Activated CD8-positive, alpha-beta memory T cell treated with anti-CD3 and anti-CD28 coated beads, Interleukin-2, amount 50 U/mL, for 24 hours (primary cell): ENCODE results near the gene MFNG.

Experiments
- DNase-seq: peaks from one replicate; pipeline ENCODE4 v3.0.0-alpha.2; 2020; ENCODE audit errors: extremely low read depth

Gene MFNG

DNA sequence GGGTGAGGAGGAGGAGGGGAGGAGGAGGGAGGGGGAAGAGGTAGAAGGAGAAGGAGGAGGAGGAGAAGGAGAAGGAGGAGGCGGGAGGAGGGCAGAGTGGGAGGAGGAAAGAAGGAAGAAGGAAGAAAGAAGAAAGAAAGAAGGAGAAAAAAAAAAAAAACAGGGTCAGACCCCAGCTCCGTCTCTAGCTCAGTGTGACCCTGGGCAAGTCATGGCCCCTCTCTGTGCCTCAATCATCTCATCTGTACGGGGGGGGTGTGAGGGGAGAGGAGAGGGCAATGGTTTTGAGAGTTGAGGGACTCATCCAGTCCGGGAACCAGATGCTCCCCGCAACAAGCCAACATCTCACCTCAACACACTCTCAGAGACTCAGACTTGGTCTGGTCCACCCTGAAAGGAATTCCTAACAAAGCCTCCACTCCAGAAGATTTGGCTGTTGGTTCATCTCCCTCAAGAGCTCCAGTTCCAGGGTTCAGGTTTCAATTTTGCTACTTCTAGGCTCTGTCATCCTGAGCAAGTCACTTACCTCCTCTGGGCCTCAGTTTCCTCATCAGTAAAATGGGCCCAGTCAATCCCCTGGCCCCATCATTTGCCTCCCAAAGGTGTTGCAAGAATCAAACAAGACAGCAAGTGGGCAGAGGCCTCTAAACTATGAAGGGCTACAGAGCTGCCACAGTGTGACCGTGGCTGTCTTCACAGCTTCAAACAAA lies 25.4 kb upstream of the MFNG start:
- no peak for DNase-seq

DNA sequence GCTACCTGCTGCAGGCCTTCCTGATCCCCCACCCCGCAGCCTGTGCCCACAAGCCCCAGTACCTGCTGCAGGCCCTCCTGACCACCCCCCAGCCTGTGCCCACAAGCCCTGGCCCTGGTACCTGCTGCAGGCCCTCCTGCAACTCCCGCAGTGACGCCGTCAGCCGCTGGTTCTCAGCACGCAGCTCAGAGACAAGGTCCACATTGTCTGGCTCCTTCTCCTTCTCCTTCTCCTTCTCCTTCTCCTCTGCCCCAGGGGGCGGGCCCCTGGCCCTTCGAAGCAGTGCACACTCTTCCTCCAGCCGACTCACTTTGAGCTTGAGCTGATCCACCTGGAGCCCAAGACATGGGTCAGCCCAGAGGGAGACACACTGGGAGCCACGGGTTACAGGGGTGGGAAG lies 23.9 kb upstream of the MFNG start:
- no peak for DNase-seq

DNA sequence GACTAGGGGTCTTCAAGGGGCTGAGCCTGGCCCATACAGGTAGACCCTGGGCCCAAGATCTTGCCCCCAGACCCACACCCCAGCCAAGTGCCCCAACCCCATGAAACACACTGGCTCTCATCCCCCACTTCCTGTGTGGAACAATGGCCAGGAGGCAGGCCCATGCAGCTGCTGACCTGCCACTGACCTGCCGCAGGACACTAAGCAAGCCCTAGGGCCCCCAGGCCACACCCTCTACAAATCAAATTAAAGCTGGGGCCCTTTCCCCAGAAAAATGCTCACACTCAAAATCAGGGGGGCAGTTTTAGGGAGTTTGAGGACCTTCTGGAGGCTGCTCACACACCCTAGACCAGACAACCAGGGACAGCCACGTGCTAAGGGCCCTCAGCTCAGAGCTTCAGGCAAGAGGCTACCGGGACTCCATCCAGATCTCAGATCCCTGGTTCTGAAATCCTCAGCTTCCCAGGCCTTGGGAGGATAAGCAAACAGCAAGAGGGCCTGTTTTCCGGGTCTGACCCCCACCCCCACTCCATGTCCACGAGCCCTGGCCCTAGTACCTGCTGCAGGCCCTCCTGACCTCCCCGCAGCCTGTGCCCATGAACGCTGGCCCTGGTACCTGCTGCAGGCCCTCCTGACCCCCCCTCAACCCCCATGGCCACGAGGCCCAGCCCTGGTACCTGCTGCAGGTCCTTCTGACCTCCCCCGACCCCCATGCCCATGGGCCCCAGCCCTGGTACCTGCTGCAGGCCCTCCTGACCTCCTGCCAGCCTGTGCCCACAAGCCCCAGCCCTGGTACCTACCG lies 23.1 kb upstream of the MFNG start:
- no peak for DNase-seq

DNA sequence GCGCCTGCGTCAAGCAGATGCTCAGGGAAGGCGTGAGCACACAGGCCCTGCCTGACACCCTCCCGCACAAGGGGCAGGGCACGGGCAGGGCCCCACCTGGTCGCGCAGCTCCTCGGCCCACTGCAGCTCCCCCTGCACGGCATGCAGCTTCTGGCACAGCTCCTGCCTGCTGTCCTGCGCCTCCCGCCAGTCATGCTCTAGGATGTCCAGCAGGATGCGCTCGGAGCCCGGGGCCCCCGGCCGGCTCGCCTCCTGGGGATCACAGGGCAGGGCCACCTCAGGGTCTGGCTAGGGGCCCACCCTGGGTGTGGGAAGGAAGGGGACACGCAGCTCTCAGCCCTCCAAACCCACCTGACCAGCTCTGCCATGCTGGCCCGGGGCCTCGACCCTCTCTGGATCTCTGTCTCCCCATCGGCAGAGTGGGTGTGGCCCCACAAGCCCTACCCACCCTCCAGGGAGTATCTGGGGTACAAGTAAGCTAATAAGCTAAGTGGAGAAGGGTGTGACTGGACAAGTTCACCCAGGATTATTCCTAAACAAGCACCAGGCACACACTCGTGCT lies 22.3 kb upstream of the MFNG start:
- DNase-seq, result no peak

- DNase-seq, result no peak
Observed at GRCh38 chr22:37507731-37508130, 21.5 kb upstream of the MFNG start.

DNA sequence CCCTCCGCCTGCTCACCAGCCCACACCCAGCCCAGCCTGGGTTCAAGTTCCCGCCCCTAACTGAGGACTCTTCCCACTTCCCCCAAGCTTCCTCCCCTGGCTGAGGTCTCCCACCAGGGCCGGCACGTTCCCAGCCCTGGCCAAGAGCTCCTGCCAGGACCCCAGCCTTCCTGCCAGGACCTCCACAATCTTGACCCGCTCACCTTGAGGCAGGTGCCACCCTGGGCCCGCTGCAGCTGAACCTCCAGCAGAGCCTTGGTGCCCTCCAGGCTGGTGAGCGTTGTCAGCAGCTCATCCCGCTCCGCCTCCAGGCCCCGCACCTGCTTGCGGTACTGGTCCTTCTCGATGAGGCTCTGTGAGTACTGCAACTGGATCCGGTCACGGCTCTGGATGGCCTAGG lies 19.8 kb upstream of the MFNG start:
- no peak for DNase-seq

- no peak for DNase-seq
Observed at GRCh38 chr22:37505565-37505964, 19.4 kb upstream of the MFNG start.

- DNase-seq, result no peak
Observed at GRCh38 chr22:37504964-37505363, 18.8 kb upstream of the MFNG start.

- DNase-seq, result no peak
Observed at GRCh38 chr22:37503850-37504249, 17.7 kb upstream of the MFNG start.

- no peak for DNase-seq
Observed at GRCh38 chr22:37503183-37503683, 17.0 kb upstream of the MFNG start.

DNA sequence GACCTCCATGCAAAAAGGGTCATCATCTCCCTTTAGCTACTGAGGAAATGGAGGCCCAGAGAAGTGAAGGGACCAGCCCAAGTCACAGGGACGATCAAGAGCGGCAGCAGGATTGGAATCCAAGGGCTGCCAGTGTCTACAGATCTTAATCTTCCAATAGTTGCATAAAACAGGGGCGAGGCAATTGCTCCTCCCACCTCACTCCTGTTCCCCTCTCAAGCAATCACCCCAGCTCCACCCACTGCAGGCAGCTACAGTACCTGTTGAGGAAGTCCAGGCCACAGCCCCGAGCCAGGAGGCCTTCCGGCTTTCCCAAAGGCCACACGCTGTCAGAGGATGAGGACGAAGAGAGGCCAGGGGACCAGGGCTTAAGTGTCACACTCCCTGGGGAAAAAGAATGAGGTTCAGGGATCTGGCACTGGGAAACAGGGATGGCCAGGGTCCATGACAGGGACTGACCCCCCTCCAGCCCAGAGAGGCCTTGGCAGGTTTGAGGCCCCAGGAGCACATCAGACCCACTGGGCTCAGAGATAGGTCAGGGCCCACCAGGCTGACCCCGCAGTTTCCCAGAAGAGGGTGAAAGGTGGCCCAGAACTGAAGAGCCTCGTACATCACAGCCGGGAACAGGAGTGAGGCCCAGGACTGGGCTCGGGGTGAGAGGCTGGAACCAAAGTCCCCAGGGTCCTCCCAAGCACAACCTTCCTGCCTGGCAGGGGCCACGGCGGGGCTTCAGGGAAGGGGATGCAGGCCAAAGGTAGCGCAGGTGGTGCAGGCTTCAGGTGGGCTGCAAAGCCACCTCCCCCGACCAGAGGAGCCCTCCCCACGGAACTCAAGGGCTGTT lies 16.4 kb upstream of the MFNG start:
- DNase-seq, result no peak

DNA sequence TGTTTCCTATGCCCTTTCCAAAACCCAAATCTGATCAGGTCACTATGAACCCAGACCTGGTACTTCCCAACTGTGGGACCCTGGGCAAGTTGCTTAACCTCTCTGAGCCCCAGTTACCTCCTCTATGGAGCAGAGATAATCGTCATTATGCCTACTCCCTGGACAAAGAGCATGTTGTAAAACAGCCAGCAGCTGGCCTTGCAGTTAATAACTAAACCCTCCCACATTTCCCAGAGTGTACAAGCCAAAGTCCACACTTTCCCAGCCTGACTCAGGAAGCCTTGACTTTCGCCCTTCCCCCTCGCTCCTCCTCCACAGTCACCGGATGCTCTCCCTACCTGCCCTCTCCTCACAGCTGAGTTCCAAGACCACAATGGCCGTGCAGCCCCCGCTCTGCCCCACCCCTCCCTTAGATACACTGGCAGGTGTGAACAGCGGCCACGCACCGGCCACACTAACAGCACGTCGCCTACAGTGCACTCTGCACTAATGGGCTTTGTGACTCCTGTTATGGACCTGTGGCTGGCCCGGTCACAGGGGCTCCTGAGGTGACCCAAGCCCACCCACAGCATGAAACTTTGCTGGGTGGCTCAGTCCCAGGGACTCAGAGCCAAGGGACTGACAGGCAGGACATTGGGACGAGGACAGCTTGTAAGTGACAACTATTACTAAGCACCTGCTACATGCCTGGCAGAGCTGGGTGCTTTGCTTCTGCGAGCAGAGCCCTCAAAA lies 15.6 kb upstream of the MFNG start:
- no peak for DNase-seq

- DNase-seq, result no peak
Observed at GRCh38 chr22:37500745-37501609, 14.8 kb upstream of the MFNG start.

- no peak for DNase-seq
Observed at GRCh38 chr22:37499789-37500540, 13.8 kb upstream of the MFNG start.

DNA sequence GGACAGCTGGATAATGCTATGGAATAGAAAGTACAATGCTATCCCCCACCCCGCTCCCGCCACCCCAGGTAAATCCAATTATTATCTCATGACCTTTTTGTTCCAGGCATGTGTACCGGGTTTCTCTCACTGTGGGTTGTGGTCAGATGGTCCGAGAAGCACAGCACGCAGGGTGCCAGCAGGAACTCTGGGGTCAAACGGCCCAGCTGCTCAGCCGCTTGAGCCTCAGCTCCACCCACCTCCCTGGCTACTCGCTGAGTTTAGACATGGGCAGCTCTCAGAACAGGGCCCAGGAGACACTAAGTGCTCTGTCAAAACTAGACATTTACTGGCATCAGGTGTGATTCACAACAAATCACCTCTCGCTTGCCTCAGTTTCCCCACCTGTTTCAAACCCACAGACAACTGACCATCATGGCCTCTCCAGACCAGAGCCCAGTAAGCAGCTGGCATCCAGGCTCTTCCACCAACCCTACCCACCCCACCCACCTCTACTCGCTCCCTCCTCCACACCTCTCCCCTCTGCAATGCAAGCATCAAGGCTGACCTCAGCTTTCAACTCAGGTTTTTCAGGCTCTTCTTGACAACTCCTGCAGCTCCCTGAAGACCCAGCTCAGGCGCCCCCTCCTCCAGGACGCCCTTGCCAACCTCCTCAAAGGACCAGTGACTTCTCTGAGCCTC lies 13.0 kb upstream of the MFNG start:
- DNase-seq, result no peak

- DNase-seq, result no peak
Observed at GRCh38 chr22:37498289-37498909, 12.2 kb upstream of the MFNG start.

DNA sequence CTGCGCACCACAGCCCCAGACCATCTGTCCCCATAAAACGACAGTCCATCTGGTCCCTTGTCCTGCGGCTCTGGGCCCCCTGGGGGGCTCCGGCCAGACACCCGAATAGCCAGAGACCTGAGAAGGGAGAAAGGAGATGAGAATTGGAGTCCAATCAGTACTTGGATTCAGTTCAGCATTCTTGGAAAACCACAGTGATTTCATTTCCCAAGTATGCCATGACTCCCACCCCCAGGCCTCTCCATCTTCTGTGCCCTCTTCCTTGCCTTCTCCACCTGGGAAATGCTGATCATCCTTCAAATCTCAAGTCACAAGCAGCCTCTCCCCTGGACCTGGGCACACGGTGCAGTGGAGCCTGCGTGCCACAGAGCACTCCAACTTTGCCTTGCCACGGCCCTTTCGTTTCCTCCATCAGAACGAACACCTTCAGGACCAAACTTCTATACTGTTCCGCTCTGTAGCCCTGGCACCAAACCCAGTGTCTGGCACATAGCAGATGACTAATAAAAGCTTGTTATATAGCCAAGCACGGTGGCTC lies 10.9 kb upstream of the MFNG start:
- no peak for DNase-seq

DNA sequence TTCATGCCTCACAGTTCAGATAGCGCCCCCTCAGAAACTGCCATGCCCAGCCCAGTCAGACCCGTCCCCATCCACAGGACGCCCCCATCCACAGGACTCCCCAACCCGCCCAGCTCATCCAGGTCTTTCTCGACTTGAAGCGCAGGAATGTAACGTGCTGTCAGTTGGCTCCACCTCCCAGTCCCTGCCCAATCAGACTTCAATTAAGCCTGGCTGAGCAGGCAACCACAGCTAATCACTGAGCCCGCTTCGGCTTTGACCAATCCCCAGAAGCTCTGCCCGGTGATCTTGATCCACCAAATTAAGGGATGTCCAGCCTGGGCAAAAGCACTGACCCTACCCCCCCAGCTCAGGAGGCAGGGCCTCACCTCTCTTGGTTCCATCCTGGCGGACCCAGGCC lies 10.5 kb upstream of the MFNG start:
- no peak for DNase-seq
